ENCODE data around the gene CHP1. TPM values are rescaled to one million over a fixed set of nuclear protein-coding genes. Genes with fewer than 3 reads are reported as not detected.
A peak's percentile ranks its signal among the peaks of the same experiment; 100 is the strongest.
"Not testable (repeated sequence)": the region's sequence is repeated elsewhere in the genome, so short reads cannot be mapped to it uniquely, and the experiment has no call there.

The CHP1 gene
- total RNA-seq, 1 donor from 2014 or later, result 138 TPM

DNA sequence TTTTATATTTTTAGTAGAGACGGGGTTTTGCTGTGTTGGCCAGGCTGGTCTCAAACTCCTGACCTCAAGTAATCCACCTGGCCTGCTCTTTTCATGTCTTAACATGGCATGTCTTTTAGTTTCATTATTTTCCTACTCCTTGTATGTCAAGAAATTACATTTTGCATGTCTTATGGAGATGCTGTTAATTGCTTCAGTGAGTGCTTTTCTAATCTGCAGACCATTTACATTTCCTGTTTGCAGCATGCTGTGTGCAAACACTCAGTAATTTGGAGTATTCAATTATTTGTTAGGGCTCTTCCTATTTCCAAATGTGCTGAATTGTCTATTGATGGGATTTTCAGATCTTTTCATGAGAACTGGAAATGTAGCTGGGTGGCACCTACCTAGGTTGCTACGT lies 70.1 kb downstream of the CHP1 start:
- ATAC-seq, result not testable (repeated sequence)

DNA sequence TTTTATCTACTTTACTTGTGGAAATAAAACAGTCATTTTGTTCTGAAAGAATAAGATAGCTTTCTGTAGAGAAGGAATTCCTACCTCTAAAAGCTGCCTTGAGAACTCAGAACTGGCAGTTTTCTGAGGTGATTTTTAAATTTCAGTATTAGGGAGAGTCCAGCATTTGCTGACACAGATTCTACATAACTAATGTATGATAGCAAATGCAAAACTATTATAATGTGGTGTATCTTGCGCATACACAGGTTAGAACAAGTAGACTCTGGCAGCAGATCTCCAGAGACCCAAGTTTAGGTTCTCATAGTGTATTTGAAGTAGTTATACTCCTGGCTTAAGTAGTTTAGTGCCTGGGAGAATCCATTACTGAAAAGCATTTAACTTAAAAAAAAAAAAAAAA lies 70.5 kb downstream of the CHP1 start:
- ATAC-seq, result no peak

DNA sequence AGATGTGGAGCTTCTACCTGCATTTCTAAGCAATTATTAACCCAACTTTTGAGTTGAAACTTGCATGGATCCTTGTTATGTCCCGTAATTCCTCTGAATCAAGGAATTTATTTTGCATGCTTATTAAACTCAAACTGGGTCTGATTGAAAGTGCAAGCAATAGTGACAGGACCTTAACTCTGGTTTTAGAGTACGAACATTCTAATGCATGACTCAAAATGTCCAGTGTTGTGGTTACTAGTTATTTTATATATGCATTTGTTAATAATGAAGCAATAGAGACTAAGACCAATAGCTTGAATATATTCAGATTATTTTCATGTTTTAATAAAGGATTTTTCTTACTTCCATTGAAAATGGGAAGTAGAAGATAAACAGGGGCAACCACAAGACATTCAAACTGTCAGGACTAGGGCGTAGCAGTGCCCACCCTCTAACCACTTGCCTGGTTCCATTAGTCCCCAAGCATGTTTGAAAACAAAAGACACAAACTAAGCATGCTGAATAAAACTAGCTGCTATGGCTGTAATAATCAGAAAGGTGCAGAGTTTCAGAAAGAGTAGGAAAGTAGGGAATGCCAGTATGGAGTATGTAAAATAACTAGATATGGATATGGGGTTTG lies 73.2 kb downstream of the CHP1 start:
- ATAC-seq, result no peak

DNA sequence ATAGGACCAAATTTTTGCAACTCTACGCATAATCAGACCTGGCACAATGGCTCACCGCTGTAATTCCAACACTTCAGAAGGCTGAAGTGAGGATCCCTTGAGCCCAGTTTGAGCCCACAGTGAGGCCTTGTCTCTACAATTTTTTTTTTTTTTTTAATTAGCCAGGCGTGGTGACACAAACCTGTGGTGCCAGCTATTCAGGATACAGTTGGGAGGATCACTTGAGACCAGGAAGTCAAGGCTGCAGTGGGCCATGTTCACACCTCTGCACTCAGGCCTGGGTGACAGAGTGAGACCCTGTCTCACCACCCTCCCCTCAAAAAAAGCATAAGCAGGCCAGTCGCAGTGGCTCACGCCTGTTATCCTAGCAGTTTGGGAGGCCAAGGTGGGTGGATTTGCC lies 76.6 kb downstream of the CHP1 start:
- ATAC-seq, result peak; percentile 50

DNA sequence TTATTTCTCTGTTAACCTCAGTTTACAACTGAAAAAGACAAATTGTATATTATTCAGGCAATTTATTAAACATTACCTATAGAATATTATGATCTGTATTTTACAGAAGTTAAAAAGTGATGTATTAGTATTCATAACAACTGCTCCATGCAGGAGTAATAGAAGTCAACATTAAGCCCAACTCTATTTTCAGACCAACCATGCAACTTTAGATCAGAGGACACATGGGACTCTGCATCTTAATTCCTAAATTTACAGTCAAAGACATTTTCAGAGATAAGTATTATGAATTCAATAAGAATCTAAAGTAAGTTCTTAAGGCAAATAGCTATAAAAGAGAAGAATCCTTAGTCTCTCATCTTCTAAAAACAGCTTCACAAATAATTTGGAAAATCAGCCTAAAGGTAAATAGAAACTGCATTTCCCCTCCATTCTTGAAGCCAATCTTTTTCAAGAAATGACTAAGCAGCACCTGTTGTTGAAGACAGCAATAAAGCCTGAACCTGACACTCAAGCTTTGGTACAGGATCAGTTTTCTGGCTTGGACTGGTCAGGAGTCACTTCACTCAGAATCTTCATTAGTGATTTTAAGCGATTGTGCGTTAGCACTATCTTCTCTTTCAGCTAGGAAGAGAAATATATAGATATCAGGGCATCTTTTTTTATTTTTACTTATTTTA lies 78.3 kb downstream of the CHP1 start:
- no peak for ATAC-seq

DNA sequence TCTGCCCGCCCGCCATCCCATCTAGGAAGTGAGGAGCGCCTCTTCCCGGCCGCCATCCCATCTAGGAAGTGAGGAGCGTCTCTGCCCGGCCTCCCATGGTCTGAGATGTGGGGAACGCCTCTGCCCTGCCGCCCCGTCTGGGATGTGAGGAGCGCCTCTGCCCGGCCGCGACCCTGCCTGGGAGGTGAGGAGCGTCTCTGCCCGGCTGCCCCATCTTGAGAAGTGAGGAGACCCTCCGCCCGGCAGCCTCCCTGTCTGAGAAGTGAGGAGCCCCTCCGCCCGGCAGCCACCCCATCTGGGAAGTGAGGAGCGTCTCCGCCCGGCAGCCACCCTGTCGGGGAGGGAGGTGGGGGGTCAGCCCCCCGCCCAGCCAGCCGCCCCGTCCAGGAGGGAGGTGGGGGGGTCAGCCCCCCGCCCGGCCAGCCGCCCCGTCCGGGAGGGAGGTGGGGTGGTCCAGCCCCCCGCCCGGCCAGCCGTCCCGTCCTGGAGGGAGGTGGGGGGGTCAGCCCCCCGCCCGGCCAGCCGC lies 89.8 kb downstream of the CHP1 start:
- not testable (repeated sequence) for ATAC-seq

DNA sequence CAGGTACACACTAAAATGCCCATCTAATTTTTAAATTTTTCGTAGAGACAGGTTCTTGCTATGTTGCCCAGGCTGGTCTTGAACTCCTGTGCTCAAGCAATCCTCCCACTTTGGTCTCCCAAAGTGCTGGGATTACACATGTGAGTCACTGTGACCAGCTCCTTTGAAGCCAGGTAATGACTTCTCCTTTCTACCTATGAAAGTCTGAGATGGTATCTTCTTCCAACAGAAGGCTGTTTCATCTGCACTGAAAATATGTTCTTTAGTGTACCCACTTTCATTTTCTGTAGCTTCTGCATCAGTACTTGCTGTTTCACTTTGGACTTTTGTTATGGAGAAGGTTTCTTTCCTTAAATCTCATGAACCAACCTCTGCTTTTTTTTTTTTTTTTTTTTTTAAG lies 92.5 kb downstream of the CHP1 start:
- no peak for ATAC-seq

DNA sequence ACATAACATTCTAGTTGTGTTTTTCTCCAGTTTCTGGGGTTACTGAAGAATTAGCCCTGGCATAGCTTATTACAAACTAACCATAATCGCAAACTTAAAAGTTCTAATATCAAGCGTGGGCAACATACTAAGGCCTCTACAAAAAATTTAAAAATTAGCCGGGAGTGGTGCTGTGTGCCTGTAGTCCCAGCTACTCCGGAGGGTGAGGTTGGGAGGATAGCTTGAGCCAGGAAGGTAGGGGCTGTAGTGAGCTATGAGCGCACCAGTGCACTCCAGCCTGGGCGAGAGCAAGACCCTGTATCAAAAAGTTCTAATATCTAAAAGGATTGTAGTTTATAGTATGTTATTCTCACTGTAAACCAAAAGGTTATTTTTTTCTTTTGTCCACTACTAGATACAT lies 100.2 kb downstream of the CHP1 start:
- ATAC-seq, result no peak

Other genes starting within 250 kb of the CHP1 start
- 20.6 TPM for gene INO80, start 115.0 kb upstream of the CHP1 start, total RNA-seq
- not detected for gene EXD1, start 511 bp upstream of the CHP1 start, total RNA-seq
- 6.4 TPM for gene OIP5, start 101.3 kb downstream of the CHP1 start, total RNA-seq
- 39.1 TPM for gene NUSAP1, start 101.6 kb downstream of the CHP1 start, total RNA-seq
- gene NDUFAF1, start 171.2 kb downstream of the CHP1 start, total RNA-seq, result 13.3 TPM
- gene RTF1, start 185.8 kb downstream of the CHP1 start, total RNA-seq, result 21.4 TPM

All from esophagus mucosa (tissue), 1 donor.